Skeletal muscle satellite cell (primary cell): ENCODE data around the gene CRYBB3.
"Not testable (repeated sequence)": the region's sequence is repeated elsewhere in the genome, so short reads cannot be mapped to it uniquely, and the experiment has no call there.

Experiments used
- H3K27me3 ChIP-seq: 2 replicates; pipeline ENCODE4 v1.7.0; 2013; ENCODE audit warnings: low read length; ENCODE audit not compliant: control insufficient read depth, insufficient read depth
- H3K36me3 ChIP-seq: 2 replicates; pipeline ENCODE4 v1.7.0; 2013; ENCODE audit warnings: mild to moderate bottlenecking, control low read depth, low read length; ENCODE audit not compliant: insufficient read depth
- H3K4me1 ChIP-seq: 2 replicates; pipeline ENCODE4 v1.7.0; 2013; ENCODE audit warnings: low read length; ENCODE audit not compliant: control insufficient read depth, insufficient read depth
- H3K4me2 ChIP-seq: 2 replicates; pipeline ENCODE4 v1.7.0; 2013; ENCODE audit warnings: mild to moderate bottlenecking, low read length
- H3K4me3 ChIP-seq: 2 replicates; pipeline ENCODE4 v1.7.0; 2013; ENCODE audit warnings: low read length
- H3K9ac ChIP-seq: 2 replicates; pipeline ENCODE4 v1.7.0; 2013; ENCODE audit warnings: mild to moderate bottlenecking, low read depth, low read length, moderate library complexity
- H3K9me3 ChIP-seq: replicated peaks from 2 replicates; pipeline ENCODE4 v1.7.0; 2013; ENCODE audit warnings: mild to moderate bottlenecking, control low read depth, low read length

CRYBB3 gene

DNA sequence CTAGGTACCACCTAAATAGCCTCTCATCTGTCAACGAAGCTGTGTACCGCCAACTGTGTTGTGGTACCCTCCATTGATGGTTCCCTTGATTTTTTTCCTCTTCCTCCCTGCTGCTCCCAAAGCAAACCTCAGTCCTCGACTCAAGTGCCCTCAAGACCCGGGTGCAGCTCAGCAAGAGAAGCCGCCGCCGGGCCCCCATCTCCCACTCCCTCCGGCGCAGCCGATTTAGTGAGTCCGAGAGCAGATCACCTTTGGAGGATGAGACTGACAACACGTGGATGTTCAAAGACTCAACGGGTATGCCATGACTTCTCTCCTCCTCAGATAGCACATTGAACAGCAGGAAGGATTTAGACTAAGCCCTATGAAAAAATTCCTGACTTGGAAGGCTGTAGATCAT, 22.4 kb upstream of the CRYBB3 start:
- no peak overlapping the region for H3K4me2 ChIP-seq
- no peak overlapping the region for H3K4me3 ChIP-seq
- peaks cover 6% of the 10 kb centered on the region for H3K9me3 ChIP-seq
- H3K36me3 ChIP-seq = no peaks in the 10 kb centered on the region
- H3K4me1 ChIP-seq = no peaks in the 10 kb centered on the region
- H3K9ac ChIP-seq = no peak overlapping the region
- no peaks in the 10 kb centered on the region for H3K27me3 ChIP-seq

DNA sequence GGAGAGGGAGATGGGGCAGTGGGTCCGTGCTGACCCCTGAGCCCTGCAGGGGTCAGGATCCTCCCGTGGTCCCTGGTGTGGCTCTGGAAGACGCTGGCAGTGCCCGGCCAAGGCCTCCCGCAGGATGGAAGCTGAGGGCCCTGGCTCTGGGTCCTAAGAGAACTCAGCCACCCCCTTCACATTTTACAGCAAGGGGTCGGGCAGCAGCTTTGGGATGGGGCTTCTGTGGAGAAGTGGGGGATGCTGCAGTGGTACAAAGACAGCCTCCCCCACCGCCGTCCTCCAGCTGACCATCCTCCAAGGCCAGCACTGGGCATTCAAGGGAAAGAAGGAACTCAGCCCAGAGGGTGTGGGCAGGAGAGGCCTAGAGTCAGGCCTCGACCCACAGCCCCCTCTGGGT, 21.8 kb upstream of the CRYBB3 start:
- Histone ChIP-seq H3K4me2 (no peak overlapping the region), H3K27me3 (no peaks in the 10 kb centered on the region), H3K36me3 (no peaks in the 10 kb centered on the region), H3K9ac (no peak overlapping the region), H3K4me3 (no peak overlapping the region), H3K4me1 (no peaks in the 10 kb centered on the region), H3K9me3 (peaks cover 6% of the 10 kb centered on the region)

- not testable (repeated sequence) for H3K36me3 ChIP-seq, H3K4me1 ChIP-seq, H3K9me3 ChIP-seq, H3K27me3 ChIP-seq, H3K4me3 ChIP-seq, H3K4me2 ChIP-seq, H3K9ac ChIP-seq
Measured at GRCh38 chr22:25178348-25178747, 21.3 kb upstream of the CRYBB3 start.

- H3K4me3 ChIP-seq, H3K9ac ChIP-seq, H3K27me3 ChIP-seq, H3K36me3 ChIP-seq, H3K9me3 ChIP-seq, H3K4me2 ChIP-seq, H3K4me1 ChIP-seq: not testable (repeated sequence)
Measured at GRCh38 chr22:25178869-25179631, 20.6 kb upstream of the CRYBB3 start.

- Histone ChIP-seq H3K4me2 (no peak overlapping the region), H3K36me3 (no peaks in the 10 kb centered on the region)
Measured at GRCh38 chr22:25182131-25183110, 17.2 kb upstream of the CRYBB3 start.

DNA sequence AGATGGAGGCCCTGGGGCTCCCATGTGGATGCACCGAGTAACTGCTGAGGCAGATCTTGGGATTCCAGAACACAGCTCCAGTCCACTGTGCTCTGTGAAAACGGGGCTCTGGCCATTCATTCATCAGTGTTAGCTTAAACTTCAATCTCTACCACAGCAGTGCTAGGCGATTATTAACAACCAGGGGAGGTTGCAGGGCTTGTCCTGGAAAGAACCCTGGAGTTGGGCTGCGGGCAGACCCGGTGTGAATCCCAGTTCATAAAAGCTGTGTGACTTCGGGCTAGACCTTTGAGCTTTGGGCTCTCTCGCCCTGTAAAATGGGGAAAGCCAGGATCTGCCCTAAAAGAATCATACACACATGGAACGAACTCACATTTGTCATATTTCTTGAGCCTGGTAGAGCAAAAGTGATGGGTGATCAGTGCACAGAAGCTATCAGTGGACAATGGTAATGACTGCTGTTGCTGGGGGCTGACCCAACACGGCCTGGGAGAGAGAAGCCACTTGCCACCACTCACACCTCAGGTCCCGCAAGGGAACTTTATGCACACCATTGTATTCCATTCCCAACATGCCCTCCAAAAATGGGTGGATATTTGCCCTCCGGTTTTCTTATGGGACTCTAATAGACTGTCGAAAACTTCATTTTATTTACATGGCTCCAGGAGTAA, 15.6 kb upstream of the CRYBB3 start:
- Histone ChIP-seq H3K9me3 (peaks cover 6% of the 10 kb centered on the region), H3K27me3 (no peaks in the 10 kb centered on the region), H3K9ac (no peak overlapping the region), H3K36me3 (no peaks in the 10 kb centered on the region), H3K4me3 (no peak overlapping the region), H3K4me2 (no peak overlapping the region), H3K4me1 (no peaks in the 10 kb centered on the region)

More at GRCh38 chr22:25182131-25183110, 17.2 kb upstream of the CRYBB3 start:
- H3K4me3 ChIP-seq = no peak overlapping the region
- peaks cover 6% of the 10 kb centered on the region for H3K9me3 ChIP-seq
- no peak overlapping the region for H3K9ac ChIP-seq
- H3K4me1 ChIP-seq = no peaks in the 10 kb centered on the region
- H3K27me3 ChIP-seq = no peaks in the 10 kb centered on the region

- Histone ChIP-seq H3K4me1 (no peaks in the 10 kb centered on the region), H3K27me3 (no peaks in the 10 kb centered on the region), H3K4me3 (no peak overlapping the region), H3K9ac (no peak overlapping the region), H3K4me2 (no peak overlapping the region), H3K36me3 (no peaks in the 10 kb centered on the region), H3K9me3 (no peaks in the 10 kb centered on the region)
Measured at GRCh38 chr22:25186140-25186539, 13.5 kb upstream of the CRYBB3 start.

DNA sequence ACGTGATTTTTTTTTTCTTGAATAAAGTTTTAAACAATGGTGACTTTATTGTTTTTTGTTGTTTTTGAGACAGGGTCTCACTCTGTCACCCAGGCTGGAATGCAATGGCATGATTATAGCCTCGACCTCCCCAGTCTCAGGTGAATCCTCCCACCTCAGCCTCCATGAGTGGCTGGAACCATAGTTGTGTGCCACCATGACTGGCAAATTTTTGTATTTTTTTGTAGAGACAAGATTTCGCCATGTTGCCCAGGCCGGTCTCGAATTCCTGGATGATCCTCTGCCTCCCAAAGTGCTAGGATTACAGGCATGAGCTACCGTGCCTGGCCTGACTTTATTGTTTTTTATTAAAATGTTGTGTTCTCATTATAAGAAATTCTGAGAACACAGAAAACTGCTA, 12.2 kb upstream of the CRYBB3 start:
- no peaks in the 10 kb centered on the region for H3K27me3 ChIP-seq
- H3K4me2 ChIP-seq = no peak overlapping the region
- H3K9me3 ChIP-seq = no peaks in the 10 kb centered on the region
- no peaks in the 10 kb centered on the region for H3K4me1 ChIP-seq
- no peaks in the 10 kb centered on the region for H3K36me3 ChIP-seq
- no peak overlapping the region for H3K9ac ChIP-seq
- H3K4me3 ChIP-seq = no peak overlapping the region

DNA sequence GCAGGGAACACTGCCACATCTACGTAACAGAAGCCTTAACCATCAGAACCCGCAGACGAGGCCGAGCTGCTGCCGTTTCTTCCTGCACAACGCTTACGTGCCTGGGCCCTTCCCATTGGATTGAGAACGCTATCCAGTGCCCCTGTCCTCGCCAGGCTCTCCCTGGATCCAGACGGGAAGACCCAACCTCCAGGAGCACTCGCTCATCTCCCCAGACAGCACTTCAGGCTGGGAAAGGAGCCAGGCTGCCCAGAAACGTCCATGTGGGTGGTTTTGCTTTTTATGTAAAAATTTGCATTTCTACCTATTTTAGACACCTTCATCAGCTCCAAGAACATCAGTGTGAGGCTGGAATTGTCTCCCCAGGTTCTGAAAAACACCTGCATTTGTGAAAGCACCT, 7.3 kb upstream of the CRYBB3 start:
- no peak overlapping the region for H3K4me2 ChIP-seq
- H3K27me3 ChIP-seq = no peaks in the 10 kb centered on the region
- H3K9ac ChIP-seq = no peak overlapping the region
- no peaks in the 10 kb centered on the region for H3K9me3 ChIP-seq
- no peaks in the 10 kb centered on the region for H3K4me1 ChIP-seq
- H3K36me3 ChIP-seq = no peaks in the 10 kb centered on the region
- no peak overlapping the region for H3K4me3 ChIP-seq

DNA sequence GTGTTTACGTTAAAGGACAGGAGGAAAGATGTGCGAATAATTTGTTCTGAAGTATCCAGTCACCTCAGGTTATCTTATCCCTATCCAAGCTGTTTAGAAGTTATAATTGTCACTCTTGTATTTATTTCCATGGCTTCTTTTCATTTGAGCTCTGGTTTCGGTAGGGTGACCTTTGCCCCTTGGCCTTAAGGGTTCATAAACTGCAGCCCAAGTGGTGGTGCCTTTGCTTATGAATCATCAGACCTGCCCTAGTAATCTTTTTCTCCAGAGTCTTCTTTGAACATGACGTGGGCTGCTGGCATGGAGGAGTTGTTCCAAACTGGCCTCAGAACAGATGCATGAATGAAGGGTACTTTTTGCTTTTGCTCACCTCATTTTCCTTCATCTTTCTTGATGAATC, 6.5 kb upstream of the CRYBB3 start:
- Histone ChIP-seq H3K4me2 (no peak overlapping the region), H3K4me3 (no peak overlapping the region), H3K27me3 (no peaks in the 10 kb centered on the region), H3K4me1 (no peaks in the 10 kb centered on the region), H3K36me3 (no peaks in the 10 kb centered on the region), H3K9me3 (no peaks in the 10 kb centered on the region), H3K9ac (no peak overlapping the region)

GRCh38 chr22:25193548-25193947, 6.1 kb upstream of the CRYBB3 start:
- H3K9me3 ChIP-seq = no peaks in the 10 kb centered on the region
- H3K4me2 ChIP-seq = no peak overlapping the region
- H3K9ac ChIP-seq = no peak overlapping the region
- no peak overlapping the region for H3K4me3 ChIP-seq
- H3K27me3 ChIP-seq = no peaks in the 10 kb centered on the region
- no peaks in the 10 kb centered on the region for H3K36me3 ChIP-seq
- no peaks in the 10 kb centered on the region for H3K4me1 ChIP-seq
